Measurements from ENCODE around the gene COMMD2. TPM values are rescaled to one million over a fixed set of nuclear protein-coding genes. Genes with fewer than 3 reads are reported as not detected.

COMMD2 gene
- polyA plus RNA-seq, 1 experiment: 56.0 TPM

DNA sequence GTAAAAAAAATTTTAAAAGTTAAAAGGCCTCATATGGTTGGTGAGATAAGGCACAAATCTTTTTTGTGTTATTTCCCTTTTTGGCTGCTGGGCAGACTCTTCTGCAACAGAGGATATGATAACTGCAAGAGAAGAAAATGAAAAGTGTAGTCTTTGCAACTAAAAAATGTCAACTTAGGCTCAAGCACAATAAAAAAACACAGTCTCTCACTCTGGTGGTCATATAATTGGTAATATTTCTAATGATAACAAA lies 15.4 kb downstream of the COMMD2 start:
- Histone ChIP-seq H3K9me3 (ENCODE audit: control insufficient read depth, insufficient read depth, low read length) (no peaks in the 10 kb centered on the region), H3K4me3 (ENCODE audit: low read depth, low read length) (no peak overlapping the region), H3K27ac (ENCODE audit: low read depth, low read length) (no peak overlapping the region), H3K27me3 (ENCODE audit: control insufficient read depth, insufficient read depth, low read length) (no peaks in the 10 kb centered on the region)
- DNase-seq (ENCODE audit: low read depth, low spot score): no peak
- POLR2A ChIA-PET: interaction anchor here (1.1 to 1.2 kb wide), 2 partner anchors 16 to 71 kb away, joined by 3 to 5 read pairs; partner anchors contain the start of gene COMMD2
- CTCF ChIA-PET: interaction anchor here (1.4 to 2.1 kb wide), 3 partner anchors 20 to 71 kb away, joined by 5 to 12 read pairs (median 6); no protein-coding TSS in a partner anchor
- TF ChIP-seq, protein P1, sequence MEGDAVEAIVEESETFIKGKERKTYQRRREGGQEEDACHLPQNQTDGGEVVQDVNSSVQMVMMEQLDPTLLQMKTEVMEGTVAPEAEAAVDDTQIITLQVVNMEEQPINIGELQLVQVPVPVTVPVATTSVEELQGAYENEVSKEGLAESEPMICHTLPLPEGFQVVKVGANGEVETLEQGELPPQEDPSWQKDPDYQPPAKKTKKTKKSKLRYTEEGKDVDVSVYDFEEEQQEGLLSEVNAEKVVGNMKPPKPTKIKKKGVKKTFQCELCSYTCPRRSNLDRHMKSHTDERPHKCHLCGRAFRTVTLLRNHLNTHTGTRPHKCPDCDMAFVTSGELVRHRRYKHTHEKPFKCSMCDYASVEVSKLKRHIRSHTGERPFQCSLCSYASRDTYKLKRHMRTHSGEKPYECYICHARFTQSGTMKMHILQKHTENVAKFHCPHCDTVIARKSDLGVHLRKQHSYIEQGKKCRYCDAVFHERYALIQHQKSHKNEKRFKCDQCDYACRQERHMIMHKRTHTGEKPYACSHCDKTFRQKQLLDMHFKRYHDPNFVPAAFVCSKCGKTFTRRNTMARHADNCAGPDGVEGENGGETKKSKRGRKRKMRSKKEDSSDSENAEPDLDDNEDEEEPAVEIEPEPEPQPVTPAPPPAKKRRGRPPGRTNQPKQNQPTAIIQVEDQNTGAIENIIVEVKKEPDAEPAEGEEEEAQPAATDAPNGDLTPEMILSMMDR (IDR thresholded peaks at IDR 0.05; ENCODE audit: low read depth, low read length): no peak

DNA sequence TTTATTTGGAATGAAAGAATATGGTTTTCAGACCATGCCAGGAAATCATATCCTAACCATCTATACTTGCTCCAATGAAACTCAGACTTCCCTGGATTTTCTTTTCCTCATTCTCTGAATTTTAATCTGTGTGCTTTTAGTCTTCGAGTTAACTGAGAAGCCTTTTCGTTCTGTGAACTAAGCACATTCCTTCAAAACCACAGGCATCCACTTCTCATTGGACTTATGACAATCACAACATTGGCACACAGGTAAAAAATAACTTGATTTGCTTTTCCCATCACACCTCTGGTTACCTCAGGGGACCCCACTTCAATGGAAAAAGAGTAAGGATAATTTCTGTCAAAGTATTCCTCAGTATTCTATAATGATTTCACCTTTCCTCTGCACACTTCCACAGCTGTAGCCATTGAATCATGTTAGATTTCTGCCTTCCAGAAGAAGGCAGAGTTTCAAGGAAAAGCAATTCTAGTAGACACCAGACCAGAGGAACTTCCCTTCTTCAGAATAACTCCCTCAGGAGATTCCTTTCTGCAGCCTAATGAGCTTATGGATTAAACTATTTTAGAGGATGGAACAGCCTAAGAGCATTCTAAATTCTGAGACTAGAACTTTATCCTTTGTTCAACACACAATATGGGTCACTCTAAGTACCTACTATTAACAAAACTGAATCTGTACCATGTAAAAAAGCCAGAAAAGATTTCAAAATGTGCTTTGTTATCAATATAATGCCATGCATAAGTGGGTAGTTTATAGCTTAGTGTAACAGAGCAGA lies 15.9 kb downstream of the COMMD2 start:
- Histone ChIP-seq H3K9me3 (ENCODE audit: control insufficient read depth, insufficient read depth, low read length) (no peaks in the 10 kb centered on the region), H3K4me3 (ENCODE audit: low read depth, low read length) (no peak overlapping the region), H3K27me3 (ENCODE audit: control insufficient read depth, insufficient read depth, low read length) (no peaks in the 10 kb centered on the region), H3K27ac (ENCODE audit: low read depth, low read length) (no peak overlapping the region)
- CTCF ChIA-PET: interaction anchor here (1.2 to 2.1 kb wide), 4 partner anchors 19 to 206 kb away, joined by 4 to 12 read pairs (median 6); no protein-coding TSS in a partner anchor
- TF ChIP-seq, protein P1 (IDR thresholded peaks at IDR 0.05; ENCODE audit: low read depth, low read length): no peak
- POLR2A ChIA-PET: interaction anchor here (0.7 to 1.2 kb wide), 3 partner anchors 16 to 781 kb away, joined by 3 to 5 read pairs (median 3); partner anchors contain the start of gene COMMD2
- DNase-seq (ENCODE audit: low read depth, low spot score): no peak

DNA sequence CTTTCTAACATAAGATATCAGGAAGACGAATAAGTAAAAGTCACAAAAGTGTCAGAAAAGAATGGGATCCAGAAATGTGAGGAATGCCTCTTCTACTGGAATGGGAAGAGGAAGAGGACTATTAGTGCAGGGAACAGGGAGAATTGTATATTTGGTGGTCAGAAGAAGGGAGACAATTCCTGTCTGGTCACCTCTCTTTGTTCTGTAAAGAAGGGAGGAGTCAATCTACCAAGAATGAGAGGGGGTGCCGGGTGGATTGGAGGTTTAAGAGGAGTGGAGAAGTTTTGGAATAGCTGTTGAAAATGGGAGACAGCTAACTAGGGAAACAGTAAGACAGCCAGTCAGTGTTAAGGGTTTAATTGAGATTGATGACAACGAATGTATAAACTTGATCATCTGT lies 20.1 kb downstream of the COMMD2 start:
- Histone ChIP-seq H3K9me3 (ENCODE audit: control insufficient read depth, insufficient read depth, low read length) (no peaks in the 10 kb centered on the region), H3K27ac (ENCODE audit: low read depth, low read length) (no peak overlapping the region), H3K27me3 (ENCODE audit: control insufficient read depth, insufficient read depth, low read length) (no peaks in the 10 kb centered on the region), H3K4me3 (ENCODE audit: low read depth, low read length) (no peak overlapping the region)
- no peak for DNase-seq (ENCODE audit: low read depth, low spot score)
- ChIA-PET POLR2A (no interaction called here), CTCF (interaction anchor here (0.8 kb wide), 1 partner anchor 74 kb away, joined by 3 read pairs; no protein-coding TSS in a partner anchor)
- TF ChIP-seq, protein P1 (IDR thresholded peaks at IDR 0.05; ENCODE audit: low read depth, low read length): no peak

DNA sequence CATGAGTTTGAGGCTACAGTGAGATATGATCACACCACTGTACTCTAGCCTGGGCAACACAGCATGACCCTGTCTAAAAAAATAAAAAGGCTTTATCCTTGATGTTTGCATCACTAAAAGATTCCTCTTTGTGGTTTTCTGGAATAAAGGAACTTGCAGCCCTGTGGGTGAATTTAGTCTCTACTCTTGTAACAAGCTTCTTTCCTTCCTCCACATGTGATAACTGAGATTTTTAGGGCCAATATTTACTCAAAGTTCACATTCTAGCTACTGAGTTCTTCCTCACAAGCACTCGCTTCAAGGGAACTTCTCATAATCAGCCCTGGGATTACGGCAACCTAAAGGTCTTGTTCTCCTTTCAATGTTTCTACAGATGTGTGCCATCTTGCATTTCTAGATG lies 24.6 kb downstream of the COMMD2 start:
- no peak for DNase-seq (ENCODE audit: low read depth, low spot score)
- ChIA-PET POLR2A (no interaction called here), CTCF (interaction anchor here (1.6 kb wide), 1 partner anchor 11 kb away, joined by 5 read pairs; no protein-coding TSS in a partner anchor)
- Histone ChIP-seq H3K4me3 (ENCODE audit: low read depth, low read length) (no peak overlapping the region), H3K27ac (ENCODE audit: low read depth, low read length) (no peak overlapping the region), H3K27me3 (ENCODE audit: control insufficient read depth, insufficient read depth, low read length) (no peaks in the 10 kb centered on the region), H3K9me3 (ENCODE audit: control insufficient read depth, insufficient read depth, low read length) (no peaks in the 10 kb centered on the region)
- TF ChIP-seq, protein P1 (IDR thresholded peaks at IDR 0.05; ENCODE audit: low read depth, low read length): no peak

DNA sequence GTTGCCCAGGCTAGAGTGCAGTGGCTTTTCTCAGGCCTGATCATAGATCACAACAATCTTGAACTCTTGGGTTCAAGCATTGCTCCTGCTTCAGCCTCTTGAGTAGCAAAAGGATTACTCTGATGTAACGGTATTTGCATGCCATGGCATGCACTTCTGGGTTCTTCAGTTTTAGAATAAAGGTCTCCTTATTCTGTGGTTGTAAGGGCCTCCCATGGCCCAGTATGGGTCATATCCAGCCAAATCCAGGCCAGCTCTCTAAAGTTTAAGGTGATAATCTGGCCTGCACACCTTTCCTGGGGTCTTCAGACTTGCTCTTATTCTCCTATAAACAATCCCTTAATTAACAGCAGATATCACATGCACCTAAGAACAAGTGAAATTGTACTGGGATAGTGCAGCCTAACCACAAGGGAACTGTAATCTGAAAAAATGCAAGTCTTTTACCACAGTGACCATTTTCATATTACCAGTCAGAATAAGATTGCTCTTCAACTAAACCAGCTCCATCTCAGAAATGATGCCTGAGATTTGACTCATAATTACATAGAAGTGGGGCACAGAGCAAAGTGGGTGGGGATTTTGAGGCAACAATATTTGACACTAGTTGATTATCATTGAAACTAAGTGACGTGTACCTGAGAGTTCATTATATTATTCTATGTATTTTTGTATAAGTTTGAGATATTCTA lies 25.4 kb downstream of the COMMD2 start:
- H3K27me3 ChIP-seq (ENCODE audit: control insufficient read depth, insufficient read depth, low read length): no peaks in the 10 kb centered on the region
- ChIA-PET CTCF (interaction anchor here (1.1 to 1.6 kb wide), 2 partner anchors 10 to 44 kb away, joined by 5 read pairs; no protein-coding TSS in a partner anchor), POLR2A (no interaction called here)
- TF ChIP-seq, protein P1 (IDR thresholded peaks at IDR 0.05; ENCODE audit: low read depth, low read length): no peak
- H3K9me3 ChIP-seq (ENCODE audit: control insufficient read depth, insufficient read depth, low read length): no peaks in the 10 kb centered on the region
- H3K27ac ChIP-seq (ENCODE audit: low read depth, low read length): no peak overlapping the region
- no peak for DNase-seq (ENCODE audit: low read depth, low spot score)
- no peak overlapping the region for H3K4me3 ChIP-seq (ENCODE audit: low read depth, low read length)

All from AG04450 (cell line).